Measurements from ENCODE around the gene METTL25B. TPM values are rescaled to one million over a fixed set of nuclear protein-coding genes. Genes with fewer than 3 reads are reported as not detected.

Gene METTL25B
- total and polyA plus RNA-seq, 2 donors (not counting 3 experiments of a cell fraction or from before 2014, with no cell fraction given) = 12.8 to 15.0 TPM

GRCh38 chr1:156680056-156680455 is 48.2 kb upstream of the METTL25B start:
- Histone ChIP-seq H3K4me1 (ENCODE audit: control insufficient read depth, extremely low read depth, insufficient read depth, low read length) (peaks cover 22% of the 10 kb centered on the region), H3K9me1 (replicated peaks; ENCODE audit: control insufficient read depth, extremely low read depth, insufficient read depth, low read length) (no peaks in the 10 kb centered on the region), H3K9me3 (replicated peaks; ENCODE audit: control insufficient read depth, insufficient read depth, low read length) (no peaks in the 10 kb centered on the region), H3K4me3 (replicated peaks in 1 of 3; ENCODE audit: insufficient read depth in 1 of 3, low read depth in 1 of 3, low read length in 3 of 3) (no peak overlapping the region), H3K9ac (replicated peaks; ENCODE audit: extremely low read depth, insufficient read depth, low read length) (no peak overlapping the region), H2AFZ (ENCODE audit: low read depth, low read length) (no peak overlapping the region), H4K20me1 (replicated peaks; ENCODE audit: control insufficient read depth, extremely low read depth, insufficient read depth, low read length) (no peaks in the 10 kb centered on the region), H3K4me2 (ENCODE audit: insufficient read depth, low read length) (no peak overlapping the region), H3K36me3 (ENCODE audit: control insufficient read depth in 2 of 2, extremely low read depth in 1 of 2, insufficient read depth in 2 of 2, low read length in 2 of 2) (no peaks in the 10 kb centered on the region), H3K27me3 (ENCODE audit: control insufficient read depth in 2 of 2, insufficient read depth in 2 of 2, low read length in 2 of 2) (peaks cover 11 to 18% of the 10 kb centered on the region in 2 experiments), H3K27ac (ENCODE audit: insufficient read depth, low read depth, low read length) (no peak overlapping the region), H3K79me2 (ENCODE audit: control insufficient read depth, insufficient read depth, low read length) (peaks cover 25% of the 10 kb centered on the region)
- dilution Hi-C loops (cut with MboI; ENCODE audit: extremely low pct_ligation_motif_present, low sequenced_read_pairs) = no loop called here
- DNase-seq (ENCODE audit: low read depth, low spot score) (no peak), FAIRE-seq (no peak)
- ChIA-PET POLR2A (no interaction called here), CTCF (interaction anchor here (0.7 to 10.9 kb wide), 9 partner anchors 9 to 212 kb away, joined by 3 to 221 read pairs (median 3); partner anchors contain the start of genes ISG20L2 and METTL25B)
- no TSS peak for BruUV-seq (replicated peaks)
- intact Hi-C loops (cut with micrococcal nuclease) = no loop called here
- TF ChIP-seq JUN (IDR thresholded peaks at IDR 0.05; ENCODE audit: borderline replicate concordance, insufficient read depth, insufficient read length, low read depth) (no peak), POLR2AphosphoS5 (IDR thresholded peaks at IDR 0.05; ENCODE audit: insufficient read depth, low read depth, low read length) (no peak), EZH2 (IDR thresholded peaks at IDR 0.05; ENCODE audit: borderline replicate concordance, low read depth, low read length, severe bottlenecking) (no peak), GATA2 (IDR thresholded peaks at IDR 0.05; ENCODE audit: insufficient read depth, insufficient read length, low read depth, low read length) (no peak), POLR2A (IDR thresholded peaks at IDR 0.05; ENCODE audit: low read depth, low read length) (no peak)
- TF ChIP-seq, protein P1, sequence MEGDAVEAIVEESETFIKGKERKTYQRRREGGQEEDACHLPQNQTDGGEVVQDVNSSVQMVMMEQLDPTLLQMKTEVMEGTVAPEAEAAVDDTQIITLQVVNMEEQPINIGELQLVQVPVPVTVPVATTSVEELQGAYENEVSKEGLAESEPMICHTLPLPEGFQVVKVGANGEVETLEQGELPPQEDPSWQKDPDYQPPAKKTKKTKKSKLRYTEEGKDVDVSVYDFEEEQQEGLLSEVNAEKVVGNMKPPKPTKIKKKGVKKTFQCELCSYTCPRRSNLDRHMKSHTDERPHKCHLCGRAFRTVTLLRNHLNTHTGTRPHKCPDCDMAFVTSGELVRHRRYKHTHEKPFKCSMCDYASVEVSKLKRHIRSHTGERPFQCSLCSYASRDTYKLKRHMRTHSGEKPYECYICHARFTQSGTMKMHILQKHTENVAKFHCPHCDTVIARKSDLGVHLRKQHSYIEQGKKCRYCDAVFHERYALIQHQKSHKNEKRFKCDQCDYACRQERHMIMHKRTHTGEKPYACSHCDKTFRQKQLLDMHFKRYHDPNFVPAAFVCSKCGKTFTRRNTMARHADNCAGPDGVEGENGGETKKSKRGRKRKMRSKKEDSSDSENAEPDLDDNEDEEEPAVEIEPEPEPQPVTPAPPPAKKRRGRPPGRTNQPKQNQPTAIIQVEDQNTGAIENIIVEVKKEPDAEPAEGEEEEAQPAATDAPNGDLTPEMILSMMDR (IDR thresholded peaks at IDR 0.05; ENCODE audit: extremely low read depth in 1 of 2, insufficient read depth in 1 of 2, low read depth in 1 of 2, low read length in 2 of 2) = no peak

All from endothelial cell of umbilical vein (primary cell).